ENCODE measurements around the gene DPP6. TPM values are rescaled to one million over a fixed set of nuclear protein-coding genes. Genes with fewer than 3 reads are reported as not detected.

The DPP6 gene
- total RNA-seq, 1 experiment from 2014 or later = not detected

GRCh38 chr7:154383045-154383444, 330.8 kb downstream of the DPP6 start:
- Mint-ChIP-seq H3K4me3 (ENCODE audit: unreplicated experiment) (no peak overlapping the region), H3K9me3 (ENCODE audit: unreplicated experiment) (peaks cover 9% of the 10 kb centered on the region), H3K36me3 (ENCODE audit: insufficient read depth, unreplicated experiment) (no peaks in the 10 kb centered on the region), H3K27me3 (ENCODE audit: insufficient read depth, unreplicated experiment) (peaks cover 3% of the 10 kb centered on the region), H3K4me1 (ENCODE audit: low read depth, unreplicated experiment) (no peaks in the 10 kb centered on the region), H3K27ac (ENCODE audit: unreplicated experiment) (no peak overlapping the region)
- POLR2A ChIA-PET = no interaction called here
- BruUV-seq (replicated peaks) = no TSS peak
- no peaks in the 10 kb centered on the region for H3K36me3 ChIP-seq (ENCODE audit: control insufficient read depth, insufficient read depth, low read length)
- no peaks in the 10 kb centered on the region for H3K9me3 ChIP-seq
- CTCF ChIA-PET = no interaction called here
- no peaks in the 10 kb centered on the region for H3K27me3 ChIP-seq (replicated peaks; ENCODE audit: control insufficient read depth, insufficient read depth, low read length)
- no peaks in the 10 kb centered on the region for H3K4me1 ChIP-seq
- no peak for DNase-seq
- no peak for TF ChIP-seq CTCF (IDR thresholded peaks at IDR 0.05; ENCODE audit: insufficient read depth in 1 of 2, low read depth in 1 of 2, low read length in 1 of 2, severe bottlenecking in 1 of 2, unreplicated experiment in 1 of 2)
- H3K4me3 ChIP-seq (ENCODE audit: low read depth, low read length) = no peak overlapping the region
- intact Hi-C loops (cut with micrococcal nuclease; ENCODE audit: unreplicated experiment) = no loop called here

DNA sequence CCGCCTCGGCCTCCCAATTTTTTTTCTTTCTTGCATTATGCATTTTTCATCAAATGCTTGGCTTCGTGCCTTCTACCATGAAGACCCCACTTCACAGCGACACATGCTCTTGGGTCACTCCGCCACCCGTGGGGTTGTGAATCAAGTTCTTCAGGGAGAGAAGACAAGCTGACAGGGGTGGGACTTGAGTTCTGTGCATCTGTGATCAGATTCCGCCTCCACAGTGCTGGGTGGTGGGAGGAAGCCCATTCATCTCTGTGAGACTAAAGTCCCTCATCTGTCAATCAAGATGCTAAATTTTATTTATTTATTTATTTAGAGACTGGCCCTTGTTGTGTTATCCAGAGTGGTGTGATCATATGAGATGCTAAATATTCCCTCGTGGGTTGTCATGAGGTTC, 333.0 kb downstream of the DPP6 start:
- peaks cover 9% of the 10 kb centered on the region for H3K9me3 Mint-ChIP-seq (ENCODE audit: unreplicated experiment)
- no peak overlapping the region for H3K27ac Mint-ChIP-seq (ENCODE audit: unreplicated experiment)
- H3K36me3 Mint-ChIP-seq (ENCODE audit: insufficient read depth, unreplicated experiment) = no peaks in the 10 kb centered on the region
- POLR2A ChIA-PET = no interaction called here
- BruUV-seq (replicated peaks) = no TSS peak
- TF ChIP-seq CTCF (IDR thresholded peaks at IDR 0.05; ENCODE audit: insufficient read depth in 1 of 2, low read depth in 1 of 2, low read length in 1 of 2, severe bottlenecking in 1 of 2, unreplicated experiment in 1 of 2) = no peak
- H3K4me3 Mint-ChIP-seq (ENCODE audit: unreplicated experiment) = no peak overlapping the region
- no peak for DNase-seq
- intact Hi-C loops (cut with micrococcal nuclease; ENCODE audit: unreplicated experiment) = no loop called here
- no peaks in the 10 kb centered on the region for H3K9me3 ChIP-seq
- no peaks in the 10 kb centered on the region for H3K4me1 Mint-ChIP-seq (ENCODE audit: low read depth, unreplicated experiment)
- H3K27me3 Mint-ChIP-seq (ENCODE audit: insufficient read depth, unreplicated experiment) = peaks cover 11% of the 10 kb centered on the region
- H3K4me1 ChIP-seq = no peaks in the 10 kb centered on the region
- CTCF ChIA-PET = no interaction called here
- no peaks in the 10 kb centered on the region for H3K27me3 ChIP-seq (replicated peaks; ENCODE audit: control insufficient read depth, insufficient read depth, low read length)
- no peak overlapping the region for H3K4me3 ChIP-seq (ENCODE audit: low read depth, low read length)
- H3K36me3 ChIP-seq (ENCODE audit: control insufficient read depth, insufficient read depth, low read length) = no peaks in the 10 kb centered on the region

DNA sequence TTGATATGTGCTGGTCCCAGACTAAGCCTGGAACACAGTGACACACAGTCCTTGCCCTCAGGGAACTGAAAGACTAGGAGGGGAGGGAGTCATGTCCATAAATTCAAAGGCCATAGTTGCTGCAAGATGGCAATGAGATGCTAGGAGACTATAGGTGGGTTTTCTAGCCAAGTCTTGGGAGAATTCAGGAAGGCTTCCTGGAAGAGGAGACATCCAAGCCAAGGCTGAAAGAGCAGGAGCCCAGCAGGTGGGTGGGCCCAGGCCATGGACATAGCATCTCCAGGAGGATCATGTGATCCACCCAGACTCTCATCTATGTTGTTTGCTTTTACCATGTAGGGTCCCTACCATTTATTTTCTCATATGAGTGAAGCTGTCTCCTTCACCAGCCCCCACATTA, 335.1 kb downstream of the DPP6 start:
- no peaks in the 10 kb centered on the region for H3K4me1 Mint-ChIP-seq (ENCODE audit: low read depth, unreplicated experiment)
- Histone ChIP-seq H3K4me1 (no peaks in the 10 kb centered on the region), H3K27me3 (replicated peaks; ENCODE audit: control insufficient read depth, insufficient read depth, low read length) (no peaks in the 10 kb centered on the region), H3K36me3 (ENCODE audit: control insufficient read depth, insufficient read depth, low read length) (no peaks in the 10 kb centered on the region), H3K4me3 (ENCODE audit: low read depth, low read length) (no peak overlapping the region), H3K9me3 (no peaks in the 10 kb centered on the region)
- H3K36me3 Mint-ChIP-seq (ENCODE audit: insufficient read depth, unreplicated experiment) = no peaks in the 10 kb centered on the region
- no peak overlapping the region for H3K27ac Mint-ChIP-seq (ENCODE audit: unreplicated experiment)
- BruUV-seq (replicated peaks) = no TSS peak
- H3K4me3 Mint-ChIP-seq (ENCODE audit: unreplicated experiment) = no peak overlapping the region
- ChIA-PET CTCF (no interaction called here), POLR2A (no interaction called here)
- peaks cover 16% of the 10 kb centered on the region for H3K27me3 Mint-ChIP-seq (ENCODE audit: insufficient read depth, unreplicated experiment)
- intact Hi-C loops (cut with micrococcal nuclease; ENCODE audit: unreplicated experiment) = no loop called here
- TF ChIP-seq CTCF (IDR thresholded peaks at IDR 0.05; ENCODE audit: insufficient read depth in 1 of 2, low read depth in 1 of 2, low read length in 1 of 2, severe bottlenecking in 1 of 2, unreplicated experiment in 1 of 2) = no peak
- peaks cover 9% of the 10 kb centered on the region for H3K9me3 Mint-ChIP-seq (ENCODE audit: unreplicated experiment)
- DNase-seq = no peak

All from Caco-2 (cell line).